Fibroblast of skin of left quadriceps (primary cell): ENCODE results near the gene SYT11.
A peak's percentile ranks its signal among the peaks of the same experiment; 100 is the strongest.
"Not testable (repeated sequence)": the region's sequence is repeated elsewhere in the genome, so short reads cannot be mapped to it uniquely, and the experiment has no call there.

ENCODE experiments used
- DNase-seq, 2 experiments: peaks; one replicate each; pipeline ENCODE4 v3.0.0-alpha.2; 2013; ENCODE audit warnings: low read depth in 2 of 2

The SYT11 gene

GRCh38 chr1:155899683-155900082 lies 40.3 kb downstream of the SYT11 start:
- DNase-seq = no peak

GRCh38 chr1:155900161-155900560 lies 40.8 kb downstream of the SYT11 start:
- no peak for DNase-seq

- DNase-seq = no peak
Observed at GRCh38 chr1:155904261-155904660, 44.9 kb downstream of the SYT11 start.

- no peak for DNase-seq
Observed at GRCh38 chr1:155909894-155910293, 50.5 kb downstream of the SYT11 start.

- DNase-seq = no peak
Observed at GRCh38 chr1:155910621-155911121, 51.3 kb downstream of the SYT11 start.

- DNase-seq = peak in 1 of 2 experiments; percentile 37
Observed at GRCh38 chr1:155911156-155912055, 52.0 kb downstream of the SYT11 start, which contains the start of gene RIT1. RIT1 (minus strand) TSS chr1:155911349; CDS start chr1:155910761, 588 bp downstream.

GRCh38 chr1:155912056-155912536 lies 52.7 kb downstream of the SYT11 start:
- no peak for DNase-seq

- peak in 1 of 2 experiments; percentile 31 for DNase-seq
Observed at GRCh38 chr1:155913969-155914757, 54.8 kb downstream of the SYT11 start.

- DNase-seq = no peak
Observed at GRCh38 chr1:155918660-155919059, 59.3 kb downstream of the SYT11 start.

GRCh38 chr1:155919801-155920200 lies 60.4 kb downstream of the SYT11 start:
- DNase-seq = no peak

- DNase-seq = no peak
Observed at GRCh38 chr1:155920717-155921116, 61.4 kb downstream of the SYT11 start.

- DNase-seq = no peak
Observed at GRCh38 chr1:155925506-155925905, 66.1 kb downstream of the SYT11 start.

GRCh38 chr1:155929057-155929456 lies 69.7 kb downstream of the SYT11 start:
- no peak for DNase-seq

GRCh38 chr1:155930725-155931124 lies 71.4 kb downstream of the SYT11 start:
- DNase-seq = not testable (repeated sequence)

- DNase-seq = no peak
Observed at GRCh38 chr1:155931332-155932038, 72.1 kb downstream of the SYT11 start.

GRCh38 chr1:155932081-155932480 lies 72.7 kb downstream of the SYT11 start:
- DNase-seq = no peak

GRCh38 chr1:155932487-155932886 lies 73.1 kb downstream of the SYT11 start:
- no peak for DNase-seq

- no peak for DNase-seq
Observed at GRCh38 chr1:155933591-155934096, 74.3 kb downstream of the SYT11 start.

GRCh38 chr1:155934097-155934935 lies 74.9 kb downstream of the SYT11 start, which contains the start of gene KHDC4:
KHDC4 (minus strand) TSS chr1:155934413; CDS start chr1:155934373, 40 bp downstream.
- DNase-seq = peak; percentile 97 to 98
